ENCODE measurements around the gene SCN4B. TPM values are rescaled to one million over a fixed set of nuclear protein-coding genes. Genes with fewer than 3 reads are reported as not detected.

The SCN4B gene
- total and polyA plus RNA-seq, 5 donors: 2.6 to 9.0 (median 6.8) TPM

DNA sequence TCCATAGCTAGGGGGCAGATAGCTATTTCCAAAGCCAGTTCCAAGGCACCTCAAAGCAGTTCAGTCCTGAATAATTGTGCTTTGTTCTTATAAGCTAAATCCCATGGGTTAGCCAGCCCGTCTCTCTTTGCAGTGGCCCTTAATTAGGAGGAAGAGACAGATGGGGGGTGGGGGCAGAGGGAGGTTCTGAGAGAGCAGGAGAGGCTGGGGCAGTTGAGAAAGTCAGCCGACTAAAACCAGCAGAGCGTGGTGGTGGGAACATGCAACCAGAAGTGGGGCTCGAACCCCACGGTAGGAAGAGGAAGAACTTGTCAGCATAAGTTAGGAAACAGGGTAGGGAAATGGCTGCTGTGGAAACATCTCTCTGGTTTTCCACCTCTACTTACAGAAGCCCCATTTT lies 10.9 kb upstream of the SCN4B start:
- Histone ChIP-seq H3K4me3 (ENCODE audit: low read length) (no peak overlapping the region), H3K4me1 (ENCODE audit: control insufficient read depth, insufficient read depth, low read length) (no peaks in the 10 kb centered on the region), H3K27ac (ENCODE audit: low read length) (no peak overlapping the region), H3K27me3 (ENCODE audit: control insufficient read depth, insufficient read depth) (no peaks in the 10 kb centered on the region), H3K9me3 (ENCODE audit: control insufficient read depth, low read length) (no peaks in the 10 kb centered on the region)
- no peak for ATAC-seq
- intact Hi-C loops (cut with DNase I): no loop called here
- WGBS: 64% methylated on average over 5 of the region's 5 CpGs
- no peak for DNase-seq

- ATAC-seq (no peak), DNase-seq (no peak)
- intact Hi-C loops (cut with DNase I): no loop called here
- 87% methylated on average over 3 of the region's 3 CpGs for WGBS
- no peaks in the 10 kb centered on the region for H3K9me3 ChIP-seq (ENCODE audit: control insufficient read depth, low read length)
- no peaks in the 10 kb centered on the region for H3K4me1 ChIP-seq (ENCODE audit: control insufficient read depth, insufficient read depth, low read length)
- no peaks in the 10 kb centered on the region for H3K27me3 ChIP-seq (ENCODE audit: control insufficient read depth, insufficient read depth)
- H3K4me3 ChIP-seq (ENCODE audit: low read length): no peak overlapping the region
- H3K27ac ChIP-seq (ENCODE audit: low read length): no peak overlapping the region
These were observed 10.2 kb upstream of the SCN4B start for GRCh38 chr11:118162846-118163245.

- DNase-seq (no peak), ATAC-seq (no peak)
- 70% methylated on average over 6 of the region's 6 CpGs for WGBS
- Histone ChIP-seq H3K9me3 (ENCODE audit: control insufficient read depth, low read length) (no peaks in the 10 kb centered on the region), H3K4me3 (ENCODE audit: low read length) (no peak overlapping the region), H3K27ac (ENCODE audit: low read length) (no peak overlapping the region), H3K27me3 (ENCODE audit: control insufficient read depth, insufficient read depth) (no peaks in the 10 kb centered on the region), H3K4me1 (ENCODE audit: control insufficient read depth, insufficient read depth, low read length) (no peaks in the 10 kb centered on the region)
- intact Hi-C loops (cut with DNase I): no loop called here
These were observed 9.2 kb upstream of the SCN4B start for GRCh38 chr11:118161786-118162185.

DNA sequence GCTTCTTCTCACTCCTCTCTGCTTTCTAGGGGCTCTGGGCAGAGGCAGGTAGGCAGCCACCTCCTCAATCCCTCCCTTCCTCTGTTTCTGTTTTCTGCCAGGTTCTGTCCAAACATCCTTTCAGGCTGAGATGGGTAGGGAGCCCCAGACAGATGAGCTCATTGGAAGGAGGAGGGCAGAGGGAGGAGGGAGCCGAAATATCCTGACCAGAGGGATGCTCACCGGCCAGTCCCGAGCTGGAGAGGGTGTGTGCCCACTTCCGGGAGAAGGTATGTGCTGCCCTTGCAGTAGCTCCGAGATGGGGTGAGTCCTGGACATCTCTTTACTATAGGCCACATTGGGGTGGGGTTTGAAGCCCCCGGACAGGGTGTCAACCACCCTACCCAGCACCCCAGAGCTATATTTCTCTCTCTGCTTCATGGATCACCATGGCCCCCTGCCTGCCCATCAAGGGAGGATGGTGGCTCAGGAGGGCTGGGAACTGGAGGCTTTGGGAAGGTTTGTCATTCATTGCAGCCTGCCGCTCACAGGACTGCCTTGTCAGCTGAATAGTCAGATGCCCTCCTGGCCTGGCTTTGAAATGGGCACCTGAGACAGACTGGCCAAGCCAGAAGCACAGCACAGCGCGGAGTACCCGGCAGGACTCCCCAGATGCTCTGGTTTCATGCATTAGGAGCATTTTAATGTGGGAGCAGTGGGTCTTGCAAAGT lies 4.7 kb upstream of the SCN4B start:
- DNase-seq: no peak
- Histone ChIP-seq H3K27me3 (ENCODE audit: control insufficient read depth, insufficient read depth) (no peaks in the 10 kb centered on the region), H3K27ac (ENCODE audit: low read length) (no peak overlapping the region)

DNA sequence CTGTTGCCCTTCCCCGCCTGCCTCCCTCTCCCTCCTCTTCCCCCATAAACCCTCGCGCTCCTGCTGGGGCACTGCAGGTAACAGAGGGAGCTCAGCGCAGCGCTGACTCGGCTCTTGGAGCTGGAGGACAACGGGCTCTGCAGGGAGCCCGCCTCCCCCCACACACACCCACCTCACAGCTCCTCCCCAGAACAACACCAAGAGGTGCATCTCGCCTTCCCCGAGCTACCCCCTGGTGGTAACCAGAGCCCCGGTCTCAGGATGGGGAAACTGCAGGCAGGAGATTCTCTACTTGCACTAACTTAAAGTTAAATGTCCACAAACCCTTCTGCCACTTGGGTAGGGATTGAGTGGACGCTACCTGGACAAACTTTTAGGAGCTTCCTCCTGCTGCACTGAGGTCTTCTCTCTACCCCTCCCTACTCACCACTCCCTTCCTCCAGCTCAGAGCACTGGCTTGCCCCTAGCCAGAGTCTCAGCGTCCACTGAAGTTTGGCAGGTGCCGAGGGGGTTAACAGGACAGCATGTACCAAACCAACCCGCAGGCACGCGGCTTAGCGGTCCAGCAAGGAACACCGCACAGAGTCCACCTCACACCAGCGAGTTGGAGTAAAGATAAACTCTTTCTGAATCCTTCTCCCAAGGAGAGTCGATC lies 4.0 kb upstream of the SCN4B start:
- intact Hi-C loops (cut with DNase I): no loop called here
- DNase-seq (no peak), ATAC-seq (no peak)
- Histone ChIP-seq H3K9me3 (ENCODE audit: control insufficient read depth, low read length) (no peaks in the 10 kb centered on the region), H3K27me3 (ENCODE audit: control insufficient read depth, insufficient read depth) (no peaks in the 10 kb centered on the region), H3K4me1 (ENCODE audit: control insufficient read depth, insufficient read depth, low read length) (no peaks in the 10 kb centered on the region), H3K4me3 (ENCODE audit: low read length) (no peak overlapping the region), H3K27ac (ENCODE audit: low read length) (no peak overlapping the region)
- WGBS: 14% methylated on average over 21 of the region's 21 CpGs

More for the DNA sequence above, 4.7 kb upstream of the SCN4B start:
- ATAC-seq: no peak
- no peak overlapping the region for H3K4me3 ChIP-seq (ENCODE audit: low read length)
- intact Hi-C loops (cut with DNase I): no loop called here
- H3K9me3 ChIP-seq (ENCODE audit: control insufficient read depth, low read length): no peaks in the 10 kb centered on the region
- WGBS: 50% methylated on average over 10 of the region's 10 CpGs
- H3K4me1 ChIP-seq (ENCODE audit: control insufficient read depth, insufficient read depth, low read length): no peaks in the 10 kb centered on the region

DNA sequence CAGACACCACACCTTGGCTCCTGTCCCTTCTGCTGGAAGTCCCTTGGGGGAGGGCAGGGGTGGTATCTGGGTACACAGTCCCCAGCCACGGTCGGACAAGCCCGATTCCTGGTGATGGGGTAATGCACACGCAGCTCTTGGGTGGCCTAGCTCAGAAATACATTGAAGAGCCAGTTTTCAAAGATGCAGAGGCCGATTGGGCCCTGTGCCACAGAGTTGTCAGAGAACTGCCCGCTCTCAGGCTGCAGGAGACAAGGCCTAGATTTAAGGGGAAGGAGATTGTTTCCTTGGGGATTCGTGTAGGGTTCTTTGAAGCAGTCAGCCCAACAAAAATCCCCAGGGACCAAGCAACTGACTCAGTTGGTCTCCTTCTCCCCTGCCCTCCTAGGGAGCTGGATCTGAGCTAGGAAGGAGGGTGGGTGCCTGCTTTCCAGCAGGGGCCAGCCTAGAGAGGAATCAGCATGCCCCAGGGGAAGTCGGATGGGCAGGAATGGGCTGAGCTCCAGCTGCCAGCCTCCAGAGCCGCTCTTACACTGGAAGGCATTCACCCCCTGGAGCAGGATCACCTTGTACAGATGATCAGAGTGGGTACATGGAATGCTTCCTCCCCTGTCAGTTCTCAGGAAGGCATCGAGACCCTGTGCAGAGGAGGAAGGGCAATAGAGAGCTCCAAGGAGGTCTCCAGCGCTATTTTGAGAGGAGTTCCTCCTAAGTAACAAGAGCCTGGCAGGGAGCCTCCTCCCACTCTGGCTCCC lies 3.3 kb upstream of the SCN4B start:
- Histone ChIP-seq H3K27ac (ENCODE audit: low read length) (no peak overlapping the region), H3K4me1 (ENCODE audit: control insufficient read depth, insufficient read depth, low read length) (no peaks in the 10 kb centered on the region), H3K27me3 (ENCODE audit: control insufficient read depth, insufficient read depth) (no peaks in the 10 kb centered on the region), H3K4me3 (ENCODE audit: low read length) (no peak overlapping the region), H3K9me3 (ENCODE audit: control insufficient read depth, low read length) (no peaks in the 10 kb centered on the region)
- intact Hi-C loops (cut with DNase I): no loop called here
- no peak for ATAC-seq
- DNase-seq: no peak
- WGBS: 46% methylated on average over 11 of the region's 11 CpGs

GRCh38 chr11:118154641-118155040 lies 2.0 kb upstream of the SCN4B start:
- Histone ChIP-seq H3K4me3 (ENCODE audit: low read length) (no peak overlapping the region), H3K9me3 (ENCODE audit: control insufficient read depth, low read length) (no peaks in the 10 kb centered on the region), H3K27ac (ENCODE audit: low read length) (no peak overlapping the region), H3K4me1 (ENCODE audit: control insufficient read depth, insufficient read depth, low read length) (no peaks in the 10 kb centered on the region), H3K27me3 (ENCODE audit: control insufficient read depth, insufficient read depth) (no peaks in the 10 kb centered on the region)
- ATAC-seq (no peak), DNase-seq (no peak)
- intact Hi-C loops (cut with DNase I): no loop called here
- WGBS: 96% methylated on average over 1 of the region's 1 CpG

DNA sequence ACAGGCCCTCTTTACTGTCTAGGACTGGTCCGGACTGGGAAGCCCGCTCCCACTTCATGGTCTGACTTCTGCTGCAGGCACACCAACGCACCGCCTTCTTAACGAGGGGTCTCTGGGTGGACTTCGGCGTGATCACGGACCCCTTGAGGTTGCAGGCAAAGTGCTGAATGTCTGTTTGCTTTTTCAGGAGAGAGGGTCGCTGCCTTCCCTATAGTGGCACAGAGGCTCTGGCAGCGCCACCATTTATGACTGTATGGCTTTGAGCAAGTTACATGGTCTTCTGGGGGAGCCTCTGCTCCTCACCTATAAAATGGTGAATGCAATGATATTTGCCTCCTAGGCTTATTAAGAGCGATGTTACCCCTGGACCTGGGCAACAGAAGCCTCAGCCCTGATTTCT lies 1.4 kb upstream of the SCN4B start:
- no peak for DNase-seq
- 91% methylated on average over 11 of the region's 11 CpGs for WGBS
- H3K4me1 ChIP-seq (ENCODE audit: control insufficient read depth, insufficient read depth, low read length): no peaks in the 10 kb centered on the region
- no peaks in the 10 kb centered on the region for H3K9me3 ChIP-seq (ENCODE audit: control insufficient read depth, low read length)
- no peak overlapping the region for H3K4me3 ChIP-seq (ENCODE audit: low read length)
- no peak overlapping the region for H3K27ac ChIP-seq (ENCODE audit: low read length)
- no peak for ATAC-seq
- no peaks in the 10 kb centered on the region for H3K27me3 ChIP-seq (ENCODE audit: control insufficient read depth, insufficient read depth)
- intact Hi-C loops (cut with DNase I): no loop called here

GRCh38 chr11:118153516-118153915 lies 893 bp upstream of the SCN4B start:
- ATAC-seq (no peak), DNase-seq (no peak)
- H3K27me3 ChIP-seq (ENCODE audit: control insufficient read depth, insufficient read depth): no peaks in the 10 kb centered on the region
- H3K4me1 ChIP-seq (ENCODE audit: control insufficient read depth, insufficient read depth, low read length): no peaks in the 10 kb centered on the region
- no peak overlapping the region for H3K27ac ChIP-seq (ENCODE audit: low read length)
- no peaks in the 10 kb centered on the region for H3K9me3 ChIP-seq (ENCODE audit: control insufficient read depth, low read length)
- 36% methylated on average over 16 of the region's 16 CpGs for WGBS
- peak overlapping the region; percentile 60 for H3K4me3 ChIP-seq (ENCODE audit: low read length)
- intact Hi-C loops (cut with DNase I): no loop called here

DNA sequence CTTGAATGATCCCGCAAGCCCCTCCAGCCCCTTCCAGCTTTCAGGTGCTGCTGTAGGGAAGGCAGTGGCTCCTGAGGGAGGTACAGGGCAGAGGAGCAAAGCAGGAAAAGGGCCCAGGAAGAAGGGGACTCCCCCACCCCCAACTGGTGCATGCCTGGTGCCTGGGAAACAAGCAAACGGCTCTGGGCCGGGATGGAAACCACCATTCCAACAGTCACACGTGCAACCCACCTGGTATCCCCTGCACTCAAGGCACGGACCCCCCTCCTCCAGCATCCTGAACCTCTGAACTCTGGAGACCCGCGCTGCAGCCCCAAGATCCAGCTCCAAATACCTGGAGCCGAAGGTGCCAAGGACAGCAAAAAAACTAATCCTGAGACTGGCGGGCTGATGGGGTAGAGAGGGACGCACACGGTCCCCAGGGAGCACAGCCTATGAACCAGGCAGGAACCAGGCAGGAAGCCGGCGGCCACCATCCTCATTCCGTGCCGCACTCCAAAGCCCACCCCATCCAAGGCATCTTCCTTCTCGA lies 537 bp downstream of the SCN4B start:
- Histone ChIP-seq H3K9me3 (ENCODE audit: control insufficient read depth, low read length) (no peaks in the 10 kb centered on the region), H3K4me3 (ENCODE audit: low read length) (peak overlapping the region; percentile 60), H3K4me1 (ENCODE audit: control insufficient read depth, insufficient read depth, low read length) (no peaks in the 10 kb centered on the region), H3K27ac (ENCODE audit: low read length) (no peak overlapping the region), H3K27me3 (ENCODE audit: control insufficient read depth, insufficient read depth) (no peaks in the 10 kb centered on the region)
- peak in 1 of 2 donors; percentile 8 for ATAC-seq
- DNase-seq: no peak
- 16% methylated on average over 16 of the region's 16 CpGs for WGBS
- intact Hi-C loops (cut with DNase I): no loop called here

DNA sequence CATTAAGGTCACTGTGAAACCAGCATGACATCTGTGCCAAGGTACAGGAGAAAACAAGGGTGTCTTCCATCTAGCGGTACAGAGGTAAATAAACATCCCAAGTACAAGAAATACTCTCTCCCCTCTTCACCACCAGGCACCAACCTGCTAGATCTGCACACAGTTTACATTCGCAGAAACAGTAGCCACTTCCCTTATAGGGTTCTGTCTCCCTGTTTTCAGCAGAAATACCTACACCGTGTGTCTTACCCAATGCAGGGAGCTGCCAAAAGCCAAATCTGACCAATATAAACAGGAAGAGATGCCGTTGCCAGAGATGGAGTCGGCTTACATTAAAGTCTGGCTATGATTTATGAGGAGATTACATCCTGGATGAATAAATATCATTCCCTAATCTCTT lies 1.2 kb downstream of the SCN4B start:
- no peaks in the 10 kb centered on the region for H3K27me3 ChIP-seq (ENCODE audit: control insufficient read depth, insufficient read depth)
- WGBS: 53% methylated on average over 5 of the region's 5 CpGs
- no peaks in the 10 kb centered on the region for H3K9me3 ChIP-seq (ENCODE audit: control insufficient read depth, low read length)
- no peaks in the 10 kb centered on the region for H3K4me1 ChIP-seq (ENCODE audit: control insufficient read depth, insufficient read depth, low read length)
- no peak overlapping the region for H3K27ac ChIP-seq (ENCODE audit: low read length)
- intact Hi-C loops (cut with DNase I): no loop called here
- H3K4me3 ChIP-seq (ENCODE audit: low read length): no peak overlapping the region
- DNase-seq (no peak), ATAC-seq (no peak)
